Neural progenitor cell (in vitro differentiated cells): Measurements from ENCODE around the gene CUL5. TPM values are rescaled to one million over a fixed set of nuclear protein-coding genes. Genes with fewer than 3 reads are reported as not detected.
"Not testable (repeated sequence)": the region's sequence is repeated elsewhere in the genome, so short reads cannot be mapped to it uniquely, and the experiment has no call there.

Experiments used
- DNase-seq: peaks from one replicate; pipeline ENCODE4 v3.0.0-alpha.2; 2016; ENCODE audit warnings: low spot score
- H2AFZ ChIP-seq: fragments of 200-600 bp; sonication (generic); replicated peaks from 2 replicates; pipeline ENCODE4 v1.6.1; 2016; ENCODE audit warnings: antibody characterized with exemption
- H3F3A ChIP-seq: fragments of 200-600 bp; sonication (generic); 2 replicates; pipeline ENCODE4 v1.6.1; 2016; ENCODE audit warnings: antibody characterized with exemption, low read depth
- H3K27ac ChIP-seq: fragments of 200-600 bp; sonication (generic); 2 replicates; pipeline ENCODE4 v1.5.1; 2016; ENCODE audit warnings: mild to moderate bottlenecking
- H3K27me3 ChIP-seq: fragments of 200-600 bp; sonication (generic); 2 replicates; pipeline ENCODE4 v1.6.1; 2016; ENCODE audit warnings: mild to moderate bottlenecking, moderate library complexity
- H3K36me3 ChIP-seq: fragments of 200-600 bp; sonication (generic); 2 replicates; pipeline ENCODE4 v1.5.1; 2016
- H3K4me1 ChIP-seq: fragments of 200-600 bp; sonication (generic); 2 replicates; pipeline ENCODE4 v1.6.1; 2016; ENCODE audit warnings: mixed run types
- H3K4me2 ChIP-seq: fragments of 200-600 bp; sonication (generic); 2 replicates; pipeline ENCODE4 v1.6.1; 2016
- H3K4me3 ChIP-seq: fragments of 200-600 bp; sonication (generic); 2 replicates; pipeline ENCODE4 v1.5.1; 2016
- H3K79me2 ChIP-seq: fragments of 200-600 bp; sonication (generic); 2 replicates; pipeline ENCODE4 v1.6.1; 2016; ENCODE audit warnings: low read depth
- H3K9ac ChIP-seq: fragments of 200-600 bp; sonication (generic); 2 replicates; pipeline ENCODE4 v1.6.1; 2016
- H3K9me3 ChIP-seq: fragments of 200-600 bp; sonication (generic); 2 replicates; pipeline ENCODE4 v1.5.1; 2016; ENCODE audit warnings: low read depth
- H4K20me1 ChIP-seq: fragments of 200-600 bp; sonication (generic); 2 replicates; pipeline ENCODE4 v1.6.1; 2016; ENCODE audit warnings: low read depth
- H3K27ac Mint-ChIP-seq: 3 replicates; pipeline ENCODE4 v1.8.0; 2021; ENCODE audit warnings: mixed read lengths
- H3K27me3 Mint-ChIP-seq: 2 replicates; pipeline ENCODE4 v1.8.0; 2022; ENCODE audit warnings: low read depth, mild to moderate bottlenecking, inconsistent platforms, moderate library complexity, mixed read lengths; ENCODE audit not compliant: insufficient read depth
- H3K36me3 Mint-ChIP-seq: 3 replicates; pipeline ENCODE4 v1.8.0; 2021; ENCODE audit warnings: mixed read lengths
- H3K4me1 Mint-ChIP-seq: 3 replicates; pipeline ENCODE4 v1.8.0; 2021; ENCODE audit warnings: mixed read lengths
- H3K4me3 Mint-ChIP-seq: 3 replicates; pipeline ENCODE4 v1.8.0; 2021; ENCODE audit warnings: mild to moderate bottlenecking, moderate library complexity, mixed read lengths
- H3K9me3 Mint-ChIP-seq: 3 replicates; pipeline ENCODE4 v1.8.0; 2020; ENCODE audit warnings: mixed read lengths
- CTCF ChIP-seq: fragments of 200-600 bp; sonication (generic); IDR thresholded peaks from 2 replicates; pipeline ENCODE4 v1.5.1; 2017; ENCODE audit warnings: antibody characterized with exemption, mild to moderate bottlenecking
- EZH2 ChIP-seq: fragments of 200-600 bp; sonication (generic); IDR thresholded peaks from 2 replicates; pipeline ENCODE4 v1.6.1; 2017; ENCODE audit warnings: antibody characterized with exemption, mild to moderate bottlenecking, moderate library complexity
- EZH2phosphoT487 ChIP-seq: fragments of 200-600 bp; sonication (generic); IDR thresholded peaks from 2 replicates; pipeline ENCODE4 v1.6.1; 2017; ENCODE audit warnings: antibody characterized with exemption
- total RNA-seq: library from RNA; depleted of rRNA; stranded (reverse); fragments of >200 nt; gene quantifications from 2 replicates; pipeline ENCODE4 v1.2.3, GENCODE V29; 2015; ENCODE audit warnings: low replicate concordance

The CUL5 gene
- total RNA-seq, 1 donor from 2014 or later = 55.1 TPM

GRCh38 chr11:108027057-108027456 is 18.4 kb downstream of the CUL5 start:
- Histone ChIP-seq H3K9ac (no peak overlapping the region), H3K4me3 (no peak overlapping the region), H3K27me3 (no peaks in the 10 kb centered on the region), H2AFZ (no peak overlapping the region), H3K4me2 (no peak overlapping the region), H3K27ac (no peak overlapping the region), H3K36me3 (no peaks in the 10 kb centered on the region), H4K20me1 (peaks cover 61% of the 10 kb centered on the region), H3K79me2 (peaks cover 98% of the 10 kb centered on the region), H3K9me3 (no peaks in the 10 kb centered on the region), H3F3A (peaks cover 18% of the 10 kb centered on the region), H3K4me1 (peaks cover 12% of the 10 kb centered on the region)
- DNase-seq = no peak
- Mint-ChIP-seq H3K27ac (no peak overlapping the region), H3K4me1 (no peaks in the 10 kb centered on the region), H3K9me3 (peaks cover 10% of the 10 kb centered on the region), H3K27me3 (peaks cover 2% of the 10 kb centered on the region), H3K4me3 (no peak overlapping the region), H3K36me3 (peaks cover 38% of the 10 kb centered on the region)
- no peak for TF ChIP-seq EZH2
- peak; percentile 11 for TF ChIP-seq CTCF

- not testable (repeated sequence) for H3K4me3 ChIP-seq, H3K36me3 ChIP-seq, H3K27me3 ChIP-seq, H3K27ac Mint-ChIP-seq, H2AFZ ChIP-seq, H3K9me3 ChIP-seq, H3K4me1 Mint-ChIP-seq, H3K9ac ChIP-seq, H3K27me3 Mint-ChIP-seq, DNase-seq, H3K4me3 Mint-ChIP-seq
- peaks cover 96% of the 10 kb centered on the region for H3K79me2 ChIP-seq
- peaks cover 18% of the 10 kb centered on the region for H3F3A ChIP-seq
- peaks cover 47% of the 10 kb centered on the region for H4K20me1 ChIP-seq
- H3K4me1 ChIP-seq = peaks cover 12% of the 10 kb centered on the region
- H3K4me2 ChIP-seq = peak overlapping the region; percentile 46
- peak overlapping the region; percentile 41 for H3K27ac ChIP-seq
- Mint-ChIP-seq H3K36me3 (peaks cover 35% of the 10 kb centered on the region), H3K9me3 (peaks cover 10% of the 10 kb centered on the region)
Observed at GRCh38 chr11:108028822-108029441, 20.2 kb downstream of the CUL5 start.

GRCh38 chr11:108031604-108032003 is 22.9 kb downstream of the CUL5 start:
- Histone ChIP-seq H3F3A (peaks cover 23% of the 10 kb centered on the region), H3K79me2 (peaks cover 69% of the 10 kb centered on the region), H3K4me1 (peaks cover 19% of the 10 kb centered on the region), H4K20me1 (peaks cover 36% of the 10 kb centered on the region)
- DNase-seq, H3K36me3 ChIP-seq, H3K27me3 ChIP-seq, H3K27ac ChIP-seq, H3K27ac Mint-ChIP-seq, H3K27me3 Mint-ChIP-seq, H3K9me3 ChIP-seq, H3K4me1 Mint-ChIP-seq, H3K4me2 ChIP-seq, H2AFZ ChIP-seq, H3K4me3 Mint-ChIP-seq, H3K9ac ChIP-seq, H3K4me3 ChIP-seq: not testable (repeated sequence)
- Mint-ChIP-seq H3K9me3 (peaks cover 10% of the 10 kb centered on the region), H3K36me3 (peaks cover 32% of the 10 kb centered on the region)

GRCh38 chr11:108032800-108033199 is 24.1 kb downstream of the CUL5 start:
- H3K27ac ChIP-seq = no peak overlapping the region
- Mint-ChIP-seq H3K4me1 (no peaks in the 10 kb centered on the region), H3K27me3 (peaks cover 3% of the 10 kb centered on the region), H3K9me3 (peaks cover 7% of the 10 kb centered on the region), H3K4me3 (no peak overlapping the region), H3K27ac (no peak overlapping the region), H3K36me3 (peaks cover 32% of the 10 kb centered on the region)
- no peak for DNase-seq
- H3K9me3 ChIP-seq = no peaks in the 10 kb centered on the region
- TF ChIP-seq EZH2phosphoT487 = no peak
- no peak for TF ChIP-seq EZH2
- TF ChIP-seq CTCF = no peak
- no peak overlapping the region for H3K4me2 ChIP-seq
- no peak overlapping the region for H3K9ac ChIP-seq
- no peaks in the 10 kb centered on the region for H3K36me3 ChIP-seq
- H2AFZ ChIP-seq = no peak overlapping the region
- H3K27me3 ChIP-seq = no peaks in the 10 kb centered on the region
- peaks cover 19% of the 10 kb centered on the region for H3K4me1 ChIP-seq
- peaks cover 31% of the 10 kb centered on the region for H4K20me1 ChIP-seq
- no peak overlapping the region for H3K4me3 ChIP-seq
- peaks cover 59% of the 10 kb centered on the region for H3K79me2 ChIP-seq
- peaks cover 19% of the 10 kb centered on the region for H3F3A ChIP-seq
